Activated T-helper 1 cell treated with anti-CD3 and anti-CD28 coated beads, Interleukin-2, amount 50 U/mL, for 16 hours (primary cell): ENCODE results near the gene CRYBG2.
"Not testable (repeated sequence)": the region's sequence is repeated elsewhere in the genome, so short reads cannot be mapped to it uniquely, and the experiment has no call there.

Source experiments
- DNase-seq, 2 donors: peaks; one replicate each; pipeline ENCODE4 v3.0.0-alpha.2; 2020; ENCODE audit warnings: low read depth in 1 of 2, low spot score in 1 of 2

CRYBG2 gene

GRCh38 chr1:26322042-26322331 is 31.9 kb downstream of the CRYBG2 start:
- DNase-seq, result no peak

GRCh38 chr1:26321315-26322041 is 32.5 kb downstream of the CRYBG2 start:
- peak; percentile 89 to 95 for DNase-seq

- no peak for DNase-seq
Measured at GRCh38 chr1:26320896-26321295, 33.0 kb downstream of the CRYBG2 start.

- DNase-seq, result no peak
Measured at GRCh38 chr1:26318338-26319064, 35.4 kb downstream of the CRYBG2 start.

- DNase-seq, result peak; percentile 52 to 53
Measured at GRCh38 chr1:26317612-26318337, 36.2 kb downstream of the CRYBG2 start, which contains the start of gene CD52. CD52 (plus strand) TSS chr1:26317958; CDS start chr1:26318018, 60 bp downstream.

- no peak for DNase-seq
Measured at GRCh38 chr1:26317146-26317545, 36.8 kb downstream of the CRYBG2 start.

- DNase-seq, result no peak
Measured at GRCh38 chr1:26315874-26316850, 37.8 kb downstream of the CRYBG2 start.

- no peak for DNase-seq
Measured at GRCh38 chr1:26314501-26314900, 39.4 kb downstream of the CRYBG2 start.

GRCh38 chr1:26307966-26308899 is 45.7 kb downstream of the CRYBG2 start:
- not testable (repeated sequence) for DNase-seq

GRCh38 chr1:26307363-26307781 is 46.6 kb downstream of the CRYBG2 start:
- no peak for DNase-seq

GRCh38 chr1:26306290-26307229 is 47.4 kb downstream of the CRYBG2 start, which contains the start of gene UBXN11:
UBXN11 (minus strand) TSS chr1:26306636; CDS start chr1:26302883, 3,753 bp downstream.
- DNase-seq, result peak; percentile 80 to 86

- no peak for DNase-seq
Measured at GRCh38 chr1:26305667-26306289, 48.2 kb downstream of the CRYBG2 start.

- no peak for DNase-seq
Measured at GRCh38 chr1:26302733-26303405, 51.1 kb downstream of the CRYBG2 start.

GRCh38 chr1:26300578-26301275 is 53.2 kb downstream of the CRYBG2 start:
- DNase-seq, result no peak

- DNase-seq, result no peak
Measured at GRCh38 chr1:26297791-26298124, 56.2 kb downstream of the CRYBG2 start.

GRCh38 chr1:26297057-26297790 is 56.7 kb downstream of the CRYBG2 start:
- no peak for DNase-seq
